Tibial nerve (tissue), 4 donors: Measurements from ENCODE around the gene FGF14.

Experiments
- CTCF ChIP-seq, 5 experiments: fragments of 200-600 bp in 3 of 5; fragments of 450-650 bp in 2 of 5; sonication (generic) in 3 of 5; IDR thresholded peaks; one replicate each; pipeline ENCODE4 v1.5.1; 2016 to 2019; ENCODE audit warnings: antibody characterized with exemption in 5 of 5, mild to moderate bottlenecking in 3 of 5, moderate library complexity in 2 of 5
- EP300 ChIP-seq, 2 donors: sonication (generic); formaldehyde crosslinking; IDR thresholded peaks; one replicate each; pipeline ENCODE4 v1.6.1; 2017; ENCODE audit warnings: antibody characterized with exemption in 2 of 2, mild to moderate bottlenecking in 1 of 2
- POLR2A ChIP-seq, 2 donors: fragments of 450-650 bp; IDR thresholded peaks; one replicate each; pipeline ENCODE4 v1.6.1; 2017; ENCODE audit warnings: antibody characterized with exemption in 2 of 2, mild to moderate bottlenecking in 2 of 2, moderate library complexity in 2 of 2

GRCh38 chr13:101661839-101662238, 740.0 kb downstream of the FGF14 start:
- TF ChIP-seq CTCF (IDR thresholded peaks at IDR 0.05): no peak
- no peak for TF ChIP-seq POLR2A (IDR thresholded peaks at IDR 0.05)
- TF ChIP-seq EP300 (IDR thresholded peaks at IDR 0.05): no peak
